HG02623 (cell line): ENCODE results near the gene GDNF.
"Not testable (repeated sequence)": the region's sequence is repeated elsewhere in the genome, so short reads cannot be mapped to it uniquely, and the experiment has no call there.

ENCODE experiments used
- ATAC-seq: cut with Tn5 transposase; IDR thresholded peaks from one replicate; pipeline ENCODE4 v1.9.1; 2021; ENCODE audit warnings: moderate library complexity; ENCODE audit not compliant: unreplicated experiment

The GDNF gene, protein sequence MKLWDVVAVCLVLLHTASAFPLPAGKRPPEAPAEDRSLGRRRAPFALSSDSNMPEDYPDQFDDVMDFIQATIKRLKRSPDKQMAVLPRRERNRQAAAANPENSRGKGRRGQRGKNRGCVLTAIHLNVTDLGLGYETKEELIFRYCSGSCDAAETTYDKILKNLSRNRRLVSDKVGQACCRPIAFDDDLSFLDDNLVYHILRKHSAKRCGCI

DNA sequence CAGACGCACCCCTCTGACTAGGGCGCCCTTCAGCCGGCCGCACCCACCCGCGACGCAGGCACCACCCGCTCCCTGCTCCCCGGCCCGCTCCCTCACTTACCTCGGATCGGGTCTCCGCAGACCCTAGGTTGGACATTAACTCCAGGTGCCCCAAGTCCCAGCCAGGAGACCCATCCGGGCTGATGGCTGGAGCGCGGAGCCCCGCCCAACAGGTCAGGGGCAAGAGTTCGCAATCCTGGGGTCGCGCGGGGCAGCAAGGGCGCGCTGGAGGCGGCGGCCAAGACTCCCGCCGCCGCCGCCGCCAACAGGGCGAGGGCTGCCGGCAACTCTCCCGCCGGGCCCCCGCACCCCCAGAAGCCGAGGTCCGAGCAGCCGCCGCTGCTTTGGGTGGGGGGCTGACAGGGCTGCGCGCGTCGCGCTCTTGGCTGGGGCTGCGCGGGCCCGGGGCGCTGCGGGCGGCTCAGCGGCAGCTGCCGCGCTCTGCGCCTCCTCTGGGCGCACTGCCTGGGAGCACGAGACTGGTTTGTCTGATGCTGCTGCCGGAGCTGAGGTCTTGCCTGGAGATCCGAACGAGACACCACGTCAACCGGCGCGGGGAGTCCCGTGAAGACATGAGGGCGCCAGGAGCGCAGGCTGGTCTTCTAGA, at the start of gene GDNF:
Gene GDNF (minus strand): TSS at position 635 of the 646 bp plus-strand sequence. CDS start 5,245 bp downstream, outside the sequence.
- no peak for ATAC-seq

- no peak for ATAC-seq
Measured at GRCh38 chr5:37888476-37888875, 48.6 kb upstream of the GDNF start.

- no peak for ATAC-seq
Measured at GRCh38 chr5:37886242-37886905, 46.5 kb upstream of the GDNF start.

GRCh38 chr5:37882636-37883035, 42.8 kb upstream of the GDNF start:
- no peak for ATAC-seq

DNA sequence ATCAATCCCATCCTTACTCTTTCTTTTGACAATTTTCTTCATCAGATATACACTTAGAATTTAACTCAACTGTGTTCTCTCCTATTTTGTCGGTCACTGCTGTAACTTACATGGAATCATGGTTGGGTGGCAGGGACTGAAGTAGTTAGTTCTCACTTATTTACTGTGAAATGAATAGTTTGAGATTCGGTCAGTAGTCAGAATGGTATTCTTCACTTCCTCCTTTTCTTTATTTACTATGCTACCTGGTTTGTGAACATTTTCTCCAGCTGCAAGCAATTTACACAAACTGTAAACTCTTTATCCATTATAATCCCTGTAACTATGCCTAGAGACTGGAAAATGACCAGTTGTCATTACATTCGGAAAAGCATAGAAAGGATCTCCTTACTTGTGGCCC, 41.5 kb upstream of the GDNF start:
- ATAC-seq: peak; percentile 88

DNA sequence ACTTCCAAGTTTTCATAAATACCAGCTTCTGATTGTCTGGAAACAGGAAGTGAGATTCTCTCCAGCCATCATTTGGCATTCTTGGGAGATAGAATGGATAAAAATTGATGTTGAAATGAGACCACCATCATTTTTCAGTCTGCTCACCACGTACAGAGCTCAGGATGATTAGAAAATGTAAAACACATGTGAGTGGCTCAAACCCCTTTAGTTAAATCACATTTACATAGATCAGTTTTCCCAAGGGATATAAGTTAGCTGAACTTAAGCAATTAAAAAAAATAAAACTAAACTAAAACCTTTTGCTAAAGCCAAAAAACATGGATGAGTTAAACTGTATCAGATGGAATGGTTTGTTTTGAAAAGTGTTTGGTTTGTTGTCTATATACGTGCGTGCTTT, 37.1 kb upstream of the GDNF start:
- ATAC-seq: no peak

DNA sequence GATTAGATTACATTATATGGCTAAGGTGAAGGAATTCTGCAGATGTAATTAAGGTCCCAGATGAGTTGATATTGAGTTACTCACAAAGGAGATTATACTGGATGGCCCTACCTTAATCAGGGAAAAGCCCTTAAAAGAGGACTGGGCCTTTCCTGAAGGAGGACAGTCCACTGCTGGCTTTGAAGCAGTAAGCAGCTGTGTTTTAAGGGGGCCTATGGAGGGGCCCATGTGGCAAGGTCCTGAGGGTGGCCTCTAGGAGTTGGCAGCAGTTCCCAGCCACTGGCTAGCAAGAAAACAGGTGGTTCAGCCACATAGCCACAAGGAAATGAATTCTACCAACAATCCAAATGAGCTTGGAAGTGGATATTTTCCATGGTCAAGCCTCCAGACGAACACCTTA, 36.4 kb upstream of the GDNF start:
- no peak for ATAC-seq

GRCh38 chr5:37875051-37875787, 35.4 kb upstream of the GDNF start:
- peak; percentile 47 for ATAC-seq

DNA sequence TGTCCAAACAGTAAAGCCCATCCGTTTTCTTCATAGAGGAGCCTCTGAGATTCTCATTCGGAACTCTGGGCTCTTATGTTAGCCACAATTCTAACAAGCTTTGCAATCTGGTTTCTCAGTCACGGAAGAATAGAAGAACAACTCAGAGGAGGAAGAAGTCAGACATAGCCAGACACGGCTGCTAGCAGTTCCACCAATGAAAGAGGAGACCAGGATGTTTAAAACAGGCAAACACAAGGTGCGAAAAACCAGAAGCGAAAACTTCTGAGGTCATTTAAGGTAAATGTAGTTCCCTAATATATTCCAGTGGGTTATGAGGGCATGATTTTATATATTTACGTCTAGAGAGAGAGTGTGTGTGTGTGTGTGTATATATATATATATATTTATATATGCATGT, 34.1 kb upstream of the GDNF start:
- no peak for ATAC-seq

GRCh38 chr5:37871023-37871815, 31.4 kb upstream of the GDNF start:
- no peak for ATAC-seq

- ATAC-seq: no peak
Measured at GRCh38 chr5:37869216-37869615, 29.4 kb upstream of the GDNF start.

DNA sequence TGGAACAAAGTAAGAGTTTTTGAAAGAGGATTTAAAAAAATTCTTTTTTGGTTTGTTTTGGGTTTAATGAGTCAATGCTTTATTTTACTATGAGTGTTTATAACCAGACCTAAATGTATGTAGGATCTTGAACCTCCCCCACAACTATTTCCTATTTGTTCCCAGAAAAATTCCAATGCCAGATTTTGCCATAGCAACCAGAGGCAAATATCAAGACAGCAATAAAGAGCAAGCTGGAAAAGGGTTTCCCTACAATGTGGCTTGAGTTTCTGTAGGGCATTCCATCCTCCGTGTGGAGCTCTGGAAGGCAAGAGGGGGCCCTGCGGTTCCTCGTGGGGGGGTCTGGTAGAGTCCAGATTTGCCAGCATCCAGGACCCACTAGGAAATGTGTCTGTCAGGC, 27.8 kb upstream of the GDNF start:
- ATAC-seq: no peak

- ATAC-seq: not testable (repeated sequence)
Measured at GRCh38 chr5:37862907-37863306, 23.1 kb upstream of the GDNF start.

- no peak for ATAC-seq
Measured at GRCh38 chr5:37860206-37860605, 20.4 kb upstream of the GDNF start.

GRCh38 chr5:37859805-37860204, 20.0 kb upstream of the GDNF start:
- ATAC-seq: peak; percentile 93

- ATAC-seq: no peak
Measured at GRCh38 chr5:37858250-37858649, 18.4 kb upstream of the GDNF start.

GRCh38 chr5:37857696-37858095, 17.9 kb upstream of the GDNF start:
- no peak for ATAC-seq

GRCh38 chr5:37855438-37855837, 15.6 kb upstream of the GDNF start:
- ATAC-seq: no peak

DNA sequence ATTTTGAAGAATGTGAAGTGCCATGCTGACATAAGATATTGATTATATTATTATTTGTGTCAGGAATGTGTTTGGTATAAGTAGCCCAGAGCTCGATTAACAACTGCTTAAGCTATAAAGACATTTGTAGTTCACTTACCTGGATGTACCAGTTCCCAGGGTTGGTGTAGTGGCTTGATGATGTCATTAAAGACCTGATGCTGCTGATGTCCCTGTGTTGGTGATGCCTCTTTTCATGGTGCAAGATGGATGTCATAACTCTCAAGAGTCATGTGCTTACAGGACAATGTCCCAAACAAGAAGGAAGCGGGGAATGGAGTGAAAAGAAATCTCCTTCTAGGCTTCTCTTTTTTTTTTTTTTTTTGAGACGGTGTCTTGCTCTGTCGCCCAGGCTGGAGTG, 11.5 kb upstream of the GDNF start:
- ATAC-seq: no peak

- ATAC-seq: no peak
Measured at GRCh38 chr5:37850226-37850865, 10.5 kb upstream of the GDNF start.
